ENCODE results near the gene MANEA. TPM values are rescaled to one million over a fixed set of nuclear protein-coding genes. Genes with fewer than 3 reads are reported as not detected.

Gene MANEA
- total and polyA plus RNA-seq, 2 donors (not counting 3 experiments of a cell fraction or from before 2014, with no cell fraction given) = 5.2 to 18.5 TPM

DNA sequence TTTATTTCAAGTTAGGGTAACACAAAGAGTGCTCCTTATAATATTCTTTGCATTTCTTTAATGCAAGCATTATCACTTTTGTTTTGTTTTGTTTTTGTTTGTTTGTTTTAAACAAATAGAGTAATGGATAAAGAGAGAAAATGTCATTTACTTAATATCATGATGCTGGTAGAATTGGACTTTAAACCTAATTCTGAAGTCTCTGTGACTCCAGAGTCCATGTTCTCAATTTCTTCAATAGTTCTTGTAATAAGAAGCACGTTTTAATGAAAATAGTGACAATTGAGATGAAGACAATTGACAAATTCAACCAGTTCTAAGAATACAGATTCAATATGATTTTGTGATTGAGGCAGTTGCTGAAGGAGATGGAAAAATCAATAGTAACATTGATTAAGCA is 30.3 kb upstream of the MANEA start:
- TF ChIP-seq FOS (IDR thresholded peaks at IDR 0.05; ENCODE audit: borderline replicate concordance, insufficient read depth, low read length) (no peak), GATA2 (IDR thresholded peaks at IDR 0.05; ENCODE audit: insufficient read depth, insufficient read length, low read depth, low read length) (no peak), JUN (IDR thresholded peaks at IDR 0.05; ENCODE audit: borderline replicate concordance, insufficient read depth, insufficient read length, low read depth) (no peak), POLR2AphosphoS5 (IDR thresholded peaks at IDR 0.05; ENCODE audit: insufficient read depth, low read depth, low read length) (no peak), POLR2A (IDR thresholded peaks at IDR 0.05; ENCODE audit: low read depth, low read length) (no peak), EZH2 (IDR thresholded peaks at IDR 0.05; ENCODE audit: borderline replicate concordance, low read depth, low read length, severe bottlenecking) (no peak), MYC (IDR thresholded peaks at IDR 0.05; ENCODE audit: low read depth, low read length) (no peak), CTCF (IDR thresholded peaks at IDR 0.05; ENCODE audit: extremely low read depth in 1 of 2, insufficient read depth in 1 of 2, low read depth in 1 of 2, low read length in 2 of 2) (no peak)
- TF ChIP-seq, protein P1, sequence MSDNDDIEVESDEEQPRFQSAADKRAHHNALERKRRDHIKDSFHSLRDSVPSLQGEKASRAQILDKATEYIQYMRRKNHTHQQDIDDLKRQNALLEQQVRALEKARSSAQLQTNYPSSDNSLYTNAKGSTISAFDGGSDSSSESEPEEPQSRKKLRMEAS (IDR thresholded peaks at IDR 0.05; ENCODE audit: insufficient read depth, insufficient read length) = no peak
- BruUV-seq (replicated peaks) = no TSS peak
- H3K4me1 ChIP-seq (ENCODE audit: control insufficient read depth, extremely low read depth, insufficient read depth, low read length) = no peaks in the 10 kb centered on the region
- no peak overlapping the region for H3K4me2 ChIP-seq (ENCODE audit: insufficient read depth, low read length)
- H3K9me3 ChIP-seq (replicated peaks; ENCODE audit: control insufficient read depth, insufficient read depth, low read length) = no peaks in the 10 kb centered on the region
- DNase-seq (ENCODE audit: low read depth, low spot score) (no peak), FAIRE-seq (no peak)
- no peak overlapping the region for H2AFZ ChIP-seq (ENCODE audit: low read depth, low read length)
- ChIA-PET CTCF (no interaction called here), POLR2A (no interaction called here)
- no peaks in the 10 kb centered on the region for H3K79me2 ChIP-seq (ENCODE audit: control insufficient read depth, insufficient read depth, low read length)
- no peaks in the 10 kb centered on the region for H3K9me1 ChIP-seq (replicated peaks; ENCODE audit: control insufficient read depth, extremely low read depth, insufficient read depth, low read length)
- dilution Hi-C loops (cut with MboI; ENCODE audit: extremely low pct_ligation_motif_present, low sequenced_read_pairs) (no loop called here), intact Hi-C loops (cut with micrococcal nuclease) (no loop called here)
- no peak overlapping the region for H3K4me3 ChIP-seq (replicated peaks in 1 of 3; ENCODE audit: insufficient read depth in 1 of 3, low read depth in 1 of 3, low read length in 3 of 3)
- no peaks in the 10 kb centered on the region for H3K27me3 ChIP-seq (ENCODE audit: control insufficient read depth in 2 of 2, insufficient read depth in 2 of 2, low read length in 2 of 2)
- no peak overlapping the region for H3K9ac ChIP-seq (replicated peaks; ENCODE audit: extremely low read depth, insufficient read depth, low read length)
- no peaks in the 10 kb centered on the region for H3K36me3 ChIP-seq (ENCODE audit: control insufficient read depth in 2 of 2, extremely low read depth in 1 of 2, insufficient read depth in 2 of 2, low read length in 2 of 2)
- H3K27ac ChIP-seq (ENCODE audit: insufficient read depth, low read depth, low read length) = no peak overlapping the region
- no peaks in the 10 kb centered on the region for H4K20me1 ChIP-seq (replicated peaks; ENCODE audit: control insufficient read depth, extremely low read depth, insufficient read depth, low read length)

All from endothelial cell of umbilical vein (primary cell).